ENCODE data around the gene MEPCE.

GRCh38 chr7:100433592-100434296, 4.1 kb downstream of the MEPCE start:
- TF ChIP-seq CTCF (IDR thresholded peaks at IDR 0.05) (no peak), POLR2A (IDR thresholded peaks at IDR 0.05) (no peak)
